ENCODE results near the gene CPNE2.

Gene CPNE2

GRCh38 chr16:57112403-57113041 is 20.1 kb downstream of the CPNE2 start:
- TF ChIP-seq, protein P1, sequence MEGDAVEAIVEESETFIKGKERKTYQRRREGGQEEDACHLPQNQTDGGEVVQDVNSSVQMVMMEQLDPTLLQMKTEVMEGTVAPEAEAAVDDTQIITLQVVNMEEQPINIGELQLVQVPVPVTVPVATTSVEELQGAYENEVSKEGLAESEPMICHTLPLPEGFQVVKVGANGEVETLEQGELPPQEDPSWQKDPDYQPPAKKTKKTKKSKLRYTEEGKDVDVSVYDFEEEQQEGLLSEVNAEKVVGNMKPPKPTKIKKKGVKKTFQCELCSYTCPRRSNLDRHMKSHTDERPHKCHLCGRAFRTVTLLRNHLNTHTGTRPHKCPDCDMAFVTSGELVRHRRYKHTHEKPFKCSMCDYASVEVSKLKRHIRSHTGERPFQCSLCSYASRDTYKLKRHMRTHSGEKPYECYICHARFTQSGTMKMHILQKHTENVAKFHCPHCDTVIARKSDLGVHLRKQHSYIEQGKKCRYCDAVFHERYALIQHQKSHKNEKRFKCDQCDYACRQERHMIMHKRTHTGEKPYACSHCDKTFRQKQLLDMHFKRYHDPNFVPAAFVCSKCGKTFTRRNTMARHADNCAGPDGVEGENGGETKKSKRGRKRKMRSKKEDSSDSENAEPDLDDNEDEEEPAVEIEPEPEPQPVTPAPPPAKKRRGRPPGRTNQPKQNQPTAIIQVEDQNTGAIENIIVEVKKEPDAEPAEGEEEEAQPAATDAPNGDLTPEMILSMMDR (IDR thresholded peaks at IDR 0.05; ENCODE audit: control insufficient read depth, insufficient read depth, low read depth, low read length, missing control alignments) = no peak
- H3K4me3 ChIP-seq (ENCODE audit: control insufficient read depth, low read depth, low read length) = no peak overlapping the region
- no peak for DNase-seq (ENCODE audit: low read depth)

- TF ChIP-seq, protein P1 (IDR thresholded peaks at IDR 0.05; ENCODE audit: control insufficient read depth, insufficient read depth, low read depth, low read length, missing control alignments) = no peak
- no peak overlapping the region for H3K4me3 ChIP-seq (ENCODE audit: control insufficient read depth, low read depth, low read length)
- DNase-seq (ENCODE audit: low read depth) = no peak
These were observed 20.7 kb downstream of the CPNE2 start for GRCh38 chr16:57113042-57113453.

- H3K4me3 ChIP-seq (ENCODE audit: control insufficient read depth, low read depth, low read length) = no peak overlapping the region
- TF ChIP-seq, protein P1 (IDR thresholded peaks at IDR 0.05; ENCODE audit: control insufficient read depth, insufficient read depth, low read depth, low read length, missing control alignments) = no peak
- DNase-seq (ENCODE audit: low read depth) = no peak
These were observed 21.3 kb downstream of the CPNE2 start for GRCh38 chr16:57113664-57114063.

DNA sequence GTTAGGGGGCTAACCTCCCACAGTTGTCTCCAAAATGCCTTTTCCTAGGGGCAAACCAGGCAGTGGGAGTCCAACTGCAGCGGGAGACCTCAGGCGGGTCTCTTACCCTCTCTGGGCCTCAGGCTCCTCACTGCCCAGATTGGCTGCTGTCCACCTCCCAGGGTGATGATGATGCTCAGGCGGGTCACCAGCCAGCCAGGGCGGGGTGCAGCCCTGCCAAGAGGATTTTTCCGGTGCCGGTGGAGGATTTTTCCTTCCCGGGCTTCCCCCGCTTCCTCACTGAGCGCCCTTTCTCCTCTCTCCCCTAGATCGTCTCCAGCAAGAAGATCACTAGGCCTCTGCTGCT is 22.8 kb downstream of the CPNE2 start:
- TF ChIP-seq, protein P1 (IDR thresholded peaks at IDR 0.05; ENCODE audit: control insufficient read depth, insufficient read depth, low read depth, low read length, missing control alignments) = no peak
- DNase-seq (ENCODE audit: low read depth) = no peak
- H3K4me3 ChIP-seq (ENCODE audit: control insufficient read depth, low read depth, low read length) = no peak overlapping the region

DNA sequence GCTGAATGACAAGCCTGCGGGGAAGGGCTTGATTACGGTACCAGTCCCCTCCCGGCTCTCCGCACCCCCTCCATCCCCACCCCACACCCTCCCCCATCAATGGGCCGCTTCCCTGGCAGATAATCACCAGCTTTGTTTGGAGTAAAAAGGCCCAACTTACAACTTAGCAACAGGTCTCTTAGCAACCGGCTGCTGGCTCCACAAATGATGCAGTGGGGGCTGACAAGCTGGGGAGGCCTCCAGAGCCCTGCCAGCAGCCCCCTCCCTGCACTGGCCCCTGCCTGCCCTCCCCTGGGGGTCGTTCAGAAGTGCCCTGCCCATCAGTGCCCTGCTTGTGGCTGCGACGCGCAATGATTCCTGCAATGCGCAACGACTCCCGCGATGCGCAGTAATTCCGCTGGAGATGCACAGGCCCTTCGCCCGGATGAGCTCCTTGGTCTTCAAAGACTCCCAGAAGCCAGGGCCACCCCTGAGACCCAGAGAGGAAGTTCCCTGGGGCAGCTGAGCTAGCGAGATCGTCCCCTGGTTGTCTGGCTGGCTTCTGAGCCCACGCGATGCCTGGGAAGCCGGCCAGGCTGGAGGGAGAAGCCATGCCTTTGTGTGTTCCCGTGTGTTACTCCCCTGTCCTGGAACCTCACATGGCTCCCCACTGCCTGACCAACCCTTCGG is 23.3 kb downstream of the CPNE2 start:
- no peak for DNase-seq (ENCODE audit: low read depth)
- TF ChIP-seq, protein P1 (IDR thresholded peaks at IDR 0.05; ENCODE audit: control insufficient read depth, insufficient read depth, low read depth, low read length, missing control alignments) = no peak
- no peak overlapping the region for H3K4me3 ChIP-seq (ENCODE audit: control insufficient read depth, low read depth, low read length)

DNA sequence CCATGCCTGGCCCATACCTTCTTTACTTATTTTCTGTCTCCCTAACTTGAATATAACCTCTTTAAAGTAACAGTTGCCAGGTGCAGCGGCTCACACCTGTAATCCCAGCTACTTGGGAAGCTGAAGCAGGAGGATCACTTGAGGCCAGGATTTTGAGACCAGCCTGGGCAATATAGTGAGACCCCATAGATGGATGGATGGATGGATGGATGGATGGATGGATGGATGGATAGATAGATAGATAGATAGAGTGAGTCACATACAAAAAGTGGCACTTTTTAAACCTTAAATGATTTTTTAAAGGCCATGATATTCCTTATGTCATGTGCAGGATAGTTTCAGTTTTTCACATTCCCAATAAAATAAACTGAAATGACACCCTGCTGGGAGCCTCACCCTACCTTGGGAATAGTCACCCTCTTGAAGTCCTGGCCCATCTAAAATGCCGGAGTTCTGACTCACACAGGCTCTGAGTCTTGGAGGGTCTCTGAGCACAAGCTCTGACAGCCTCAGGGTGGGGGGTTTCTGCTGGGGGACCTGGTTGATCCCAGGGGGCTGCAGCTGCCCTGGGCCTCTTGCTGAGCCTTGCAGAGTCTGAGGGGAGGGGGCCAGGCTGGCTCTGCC is 26.2 kb downstream of the CPNE2 start:
- no peak for DNase-seq (ENCODE audit: low read depth)
- no peak overlapping the region for H3K4me3 ChIP-seq (ENCODE audit: control insufficient read depth, low read depth, low read length)
- TF ChIP-seq, protein P1 (IDR thresholded peaks at IDR 0.05; ENCODE audit: control insufficient read depth, insufficient read depth, low read depth, low read length, missing control alignments) = no peak

Data from AG09309 (cell line).